ENCODE data around the gene CAMK2G.
A peak's percentile ranks its signal among the peaks of the same experiment; 100 is the strongest.

CAMK2G gene

GRCh38 chr10:73879296-73880173 is 5.2 kb upstream of the CAMK2G start:
- peak; percentile 79 for DNase-seq (ENCODE audit: low spot score)

- DNase-seq (ENCODE audit: low spot score), result no peak
Observed at GRCh38 chr10:73878365-73878764, 4.0 kb upstream of the CAMK2G start.

- no peak for DNase-seq (ENCODE audit: low spot score)
Observed at GRCh38 chr10:73877533-73878160, 3.3 kb upstream of the CAMK2G start.

- DNase-seq (ENCODE audit: low spot score), result no peak
Observed at GRCh38 chr10:73876971-73877370, 2.6 kb upstream of the CAMK2G start.

GRCh38 chr10:73876566-73876965 is 2.2 kb upstream of the CAMK2G start:
- DNase-seq (ENCODE audit: low spot score), result no peak

GRCh38 chr10:73876157-73876556 is 1.8 kb upstream of the CAMK2G start:
- no peak for DNase-seq (ENCODE audit: low spot score)

- DNase-seq (ENCODE audit: low spot score), result no peak
Observed at GRCh38 chr10:73875139-73875475, 752 bp upstream of the CAMK2G start.

- DNase-seq (ENCODE audit: low spot score), result no peak
Observed at GRCh38 chr10:73873838-73874215, 528 bp downstream of the CAMK2G start.

GRCh38 chr10:73873142-73873837 is 1.1 kb downstream of the CAMK2G start:
- no peak for DNase-seq (ENCODE audit: low spot score)

GRCh38 chr10:73872190-73872710 is 2.1 kb downstream of the CAMK2G start:
- DNase-seq (ENCODE audit: low spot score), result peak; percentile 61

- DNase-seq (ENCODE audit: low spot score), result no peak
Observed at GRCh38 chr10:73871295-73872189, 2.8 kb downstream of the CAMK2G start.

GRCh38 chr10:73868655-73869195 is 5.6 kb downstream of the CAMK2G start:
- DNase-seq (ENCODE audit: low spot score), result no peak

- no peak for DNase-seq (ENCODE audit: low spot score)
Observed at GRCh38 chr10:73867871-73868631, 6.3 kb downstream of the CAMK2G start.

GRCh38 chr10:73867126-73867807 is 7.1 kb downstream of the CAMK2G start:
- DNase-seq (ENCODE audit: low spot score), result no peak

- DNase-seq (ENCODE audit: low spot score), result no peak
Observed at GRCh38 chr10:73866621-73867020, 7.7 kb downstream of the CAMK2G start.

GRCh38 chr10:73865459-73866442 is 8.6 kb downstream of the CAMK2G start:
- no peak for DNase-seq (ENCODE audit: low spot score)

- no peak for DNase-seq (ENCODE audit: low spot score)
Observed at GRCh38 chr10:73865107-73865458, 9.3 kb downstream of the CAMK2G start.

- no peak for DNase-seq (ENCODE audit: low spot score)
Observed at GRCh38 chr10:73864229-73864628, 10.1 kb downstream of the CAMK2G start.
